CD14-positive monocyte (primary cell): ENCODE data around the gene PTPRD. TPM values are rescaled to one million over a fixed set of nuclear protein-coding genes. Genes with fewer than 3 reads are reported as not detected.

ENCODE experiments used
- DNase-seq, 3 donors: peaks; one replicate each; pipeline ENCODE4 v3.0.0-alpha.2; 2011 to 2022
- H2AFZ ChIP-seq: 2 replicates; pipeline ENCODE4 v1.6.0; 2012; ENCODE audit warnings: mild to moderate bottlenecking, low read depth, low read length, inconsistent platforms; ENCODE audit not compliant: insufficient read depth, poor library complexity, severe bottlenecking
- H3K27ac ChIP-seq, 2 donors: 1 replicate in 1 of 2; 2 replicates in 1 of 2; pipeline ENCODE4 v1.5.1; 2012 to 2013; ENCODE audit warnings: low read length in 2 of 2, control low read depth in 1 of 2, inconsistent platforms in 1 of 2, low read depth in 1 of 2, mild to moderate bottlenecking in 1 of 2
- H3K27me3 ChIP-seq, 2 donors: one replicate each; pipeline versions ENCODE4 v1.6.0 to v1.6.1; 2011 to 2013; ENCODE audit warnings: low read length in 2 of 2; ENCODE audit not compliant: control insufficient read depth in 2 of 2, insufficient read depth in 2 of 2
- H3K36me3 ChIP-seq, 2 donors: replicated peaks in 1 of 2; 1 replicate in 1 of 2; 2 replicates in 1 of 2; pipeline versions ENCODE4 v1.5.1 to v1.6.1; 2012 to 2013; ENCODE audit warnings: low read length in 2 of 2, control low read depth in 1 of 2, inconsistent platforms in 1 of 2, mild to moderate bottlenecking in 1 of 2; ENCODE audit not compliant: insufficient read depth in 2 of 2, control insufficient read depth in 1 of 2
- H3K4me1 ChIP-seq, 2 donors: 1 replicate in 1 of 2; 2 replicates in 1 of 2; pipeline versions ENCODE4 v1.5.1 to v1.6.1; 2012 to 2013; ENCODE audit warnings: low read length in 2 of 2, control low read depth in 1 of 2, inconsistent platforms in 1 of 2, mild to moderate bottlenecking in 1 of 2, moderate library complexity in 1 of 2; ENCODE audit not compliant: insufficient read depth in 2 of 2, control insufficient read depth in 1 of 2
- H3K4me2 ChIP-seq: replicated peaks from 2 replicates; pipeline ENCODE3; 2012; ENCODE audit warnings: low read length, moderate library complexity, mild to moderate bottlenecking; ENCODE audit not compliant: poor library complexity, severe bottlenecking; ENCODE audit errors: extremely low read depth
- H3K4me3 ChIP-seq, 3 experiments: fragments of 200-600 bp in 1 of 3; sonication (generic) in 1 of 3; replicated peaks in 1 of 3; 1 replicate in 2 of 3; 2 replicates in 1 of 3; pipeline ENCODE4 v1.5.1; 2011 to 2013; ENCODE audit warnings: low read length in 3 of 3, mild to moderate bottlenecking in 3 of 3, control low read depth in 2 of 3, low read depth in 2 of 3, inconsistent platforms in 1 of 3, moderate library complexity in 1 of 3
- H3K79me2 ChIP-seq: 2 replicates; pipeline ENCODE4 v1.6.0; 2012; ENCODE audit warnings: mild to moderate bottlenecking, control low read depth, inconsistent platforms, low read length, moderate library complexity; ENCODE audit not compliant: insufficient read depth
- H3K9ac ChIP-seq: 2 replicates; pipeline ENCODE4 v1.6.0; 2017; ENCODE audit warnings: low read length, mild to moderate bottlenecking; ENCODE audit not compliant: insufficient read depth, poor library complexity, severe bottlenecking
- H3K9me3 ChIP-seq, 2 donors: replicated peaks in 1 of 2; 1 replicate in 1 of 2; 2 replicates in 1 of 2; pipeline versions ENCODE4 v1.5.1 to v1.6.1; 2012 to 2013; ENCODE audit warnings: low read length in 2 of 2, control low read depth in 1 of 2; ENCODE audit not compliant: control insufficient read depth in 1 of 2, insufficient read depth in 1 of 2
- H4K20me1 ChIP-seq: 2 replicates; pipeline ENCODE4 v1.6.0; 2012; ENCODE audit warnings: mild to moderate bottlenecking, low read length, control low read depth, moderate library complexity; ENCODE audit not compliant: insufficient read depth
- H3K27ac Mint-ChIP-seq, 7 donors: one replicate each; pipeline ENCODE4 v1.8.0; 2020; ENCODE audit warnings: mild to moderate bottlenecking in 7 of 7, mixed read lengths in 7 of 7, moderate library complexity in 6 of 7, inconsistent platforms in 2 of 7
- H3K27me3 Mint-ChIP-seq, 3 donors: one replicate each; pipeline ENCODE4 v1.8.0; 2021 to 2022; ENCODE audit warnings: low read depth in 3 of 3, mild to moderate bottlenecking in 3 of 3, mixed read lengths in 3 of 3, moderate library complexity in 3 of 3, inconsistent platforms in 1 of 3
- H3K36me3 Mint-ChIP-seq, 2 donors: one replicate each; pipeline ENCODE4 v1.8.0; 2020; ENCODE audit warnings: mixed read lengths in 2 of 2, inconsistent platforms in 1 of 2, mild to moderate bottlenecking in 1 of 2
- H3K4me1 Mint-ChIP-seq: one replicate; pipeline ENCODE4 v1.8.0; 2020; ENCODE audit warnings: mild to moderate bottlenecking, mixed read lengths
- H3K4me3 Mint-ChIP-seq, 2 donors: one replicate each; pipeline ENCODE4 v1.8.0; 2020; ENCODE audit warnings: mild to moderate bottlenecking in 2 of 2, mixed read lengths in 2 of 2, moderate library complexity in 1 of 2
- H3K9me3 Mint-ChIP-seq, 7 donors: one replicate each; pipeline ENCODE4 v1.8.0; 2020 to 2022; ENCODE audit warnings: mixed read lengths in 7 of 7, mild to moderate bottlenecking in 6 of 7, moderate library complexity in 6 of 7, inconsistent platforms in 2 of 7
- CTCF ChIP-seq: fragments of 200-600 bp; IDR thresholded peaks from one replicate; pipeline ENCODE4 v1.8.0; 2022; ENCODE audit warnings: antibody characterized with exemption, mild to moderate bottlenecking
- WGBS: methylation state at CpG from one replicate; pipeline ENCODE4 v1.1.5; 2013; ENCODE audit warnings: missing lambda C conversion rate; ENCODE audit not compliant: insufficient coverage; 5-methylcytosine and 5-hydroxymethylcytosine counted together
- intact Hi-C, 2 donors: fragments of 100-400 bp; cut with micrococcal nuclease; formaldehyde crosslinking; loops; one replicate each; pipeline versions ENCODE4 v1.15.0 to v1.15.1; 2023
- polyA plus RNA-seq, 3 donors: library from polyadenylated mRNA; depleted of rRNA in 1 of 3; unstranded in 2 of 3; stranded (reverse) in 1 of 3; fragments of 300-500 nt in 2 of 3; fragments of >200 nt in 1 of 3; fragmentation: Illumina TruSeq in 2 of 3; gene quantifications; 1 replicate in 2 of 3; 2 replicates in 1 of 3; pipeline ENCODE4 v1.2.3, GENCODE V29; 2012 to 2021
- small RNA-seq: library from RNA; depleted of rRNA; stranded (forward); fragments of <200 nt; gene quantifications from one replicate; pipeline ENCODE3, GENCODE V24; 2012; ENCODE audit warnings: low read depth; ENCODE audit not compliant: insufficient read length

The PTPRD gene
- polyA plus RNA-seq, 3 donors, result not detected

DNA sequence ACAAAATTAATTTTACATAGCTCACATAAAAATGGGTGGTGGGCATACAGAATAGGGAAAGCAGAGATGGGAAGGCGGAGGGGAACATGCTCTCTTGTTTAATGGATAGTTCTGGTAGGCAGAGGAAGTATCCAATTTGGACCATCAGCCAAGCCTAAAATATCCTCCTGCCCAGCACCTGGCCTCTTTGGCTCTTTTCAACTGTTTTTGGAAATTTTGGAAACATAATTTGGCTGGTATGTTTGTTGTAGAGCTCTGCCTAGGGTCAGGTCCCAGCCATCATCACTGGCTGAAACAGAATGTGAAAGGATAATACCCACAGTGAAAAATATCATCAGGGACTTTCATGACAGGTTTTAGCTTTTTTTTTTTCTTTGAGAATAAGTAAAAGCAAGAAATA lies 2345.9 kb downstream of the PTPRD start:
- DNase-seq, result no peak
- H3K27me3 Mint-ChIP-seq, result peaks cover 0 to 3% (median 0%) of the 10 kb centered on the region in 3 donors
- no peak overlapping the region for H3K27ac ChIP-seq
- H3K4me1 ChIP-seq, result no peaks in the 10 kb centered on the region
- peaks cover under 1% of the 10 kb centered on the region for H3K4me1 Mint-ChIP-seq
- no peak overlapping the region for H2AFZ ChIP-seq
- H3K4me2 ChIP-seq, result no peak overlapping the region
- H3K27ac Mint-ChIP-seq, result no peak overlapping the region
- no peak for TF ChIP-seq CTCF
- H3K4me3 ChIP-seq, result no peak overlapping the region
- H3K4me3 Mint-ChIP-seq, result no peak overlapping the region
- H3K9ac ChIP-seq, result no peak overlapping the region
- intact Hi-C loops, result no loop called here
- no peaks in the 10 kb centered on the region for H3K36me3 ChIP-seq
- no peaks in the 10 kb centered on the region for H4K20me1 ChIP-seq
- no peaks in the 10 kb centered on the region for H3K27me3 ChIP-seq
- H3K9me3 Mint-ChIP-seq, result peaks cover 0 to 8% (median 0%) of the 10 kb centered on the region in 7 donors
- H3K79me2 ChIP-seq, result no peaks in the 10 kb centered on the region
- no peaks in the 10 kb centered on the region for H3K9me3 ChIP-seq
- WGBS, result no CpG with 5 or more reads among the region's 1 CpG
- H3K36me3 Mint-ChIP-seq, result no peaks in the 10 kb centered on the region

- Mint-ChIP-seq H3K4me1 (peaks cover 6% of the 10 kb centered on the region), H3K36me3 (no peaks in the 10 kb centered on the region), H3K27ac (no peak overlapping the region), H3K27me3 (peaks cover 0 to 5% (median 0%) of the 10 kb centered on the region in 3 donors), H3K9me3 (peaks cover 0 to 8% (median 0%) of the 10 kb centered on the region in 7 donors), H3K4me3 (no peak overlapping the region)
- H3K4me1 ChIP-seq, result no peaks in the 10 kb centered on the region
- H3K79me2 ChIP-seq, result no peaks in the 10 kb centered on the region
- no peak overlapping the region for H3K4me2 ChIP-seq
- intact Hi-C loops, result no loop called here
- 100% methylated on average over 1 of the region's 2 CpGs for WGBS
- no peak overlapping the region for H2AFZ ChIP-seq
- no peaks in the 10 kb centered on the region for H3K27me3 ChIP-seq
- H3K4me3 ChIP-seq, result no peak overlapping the region
- no peak for TF ChIP-seq CTCF
- H3K9me3 ChIP-seq, result no peaks in the 10 kb centered on the region
- no peak overlapping the region for H3K9ac ChIP-seq
- no peak overlapping the region for H3K27ac ChIP-seq
- no peaks in the 10 kb centered on the region for H4K20me1 ChIP-seq
- DNase-seq, result no peak
- no peaks in the 10 kb centered on the region for H3K36me3 ChIP-seq
Measured at GRCh38 chr9:8265281-8265680, 2347.5 kb downstream of the PTPRD start.

Small RNA genes within 50 kb of the gene (small RNA-seq; reads per million reads assigned to genes)
- not detected for gene AL135790.2
- gene RNU7-185P, result not detected
